KMS-11 (cell line): ENCODE results near the gene NCKIPSD.

Source experiments
- H2AFZ ChIP-seq: fragments of 200-600 bp; sonication (generic); 2 replicates; pipeline ENCODE4 v1.6.1; 2016; ENCODE audit warnings: antibody characterized with exemption, mixed run types, low read depth
- H3K27ac ChIP-seq: fragments of 200-600 bp; sonication (generic); 2 replicates; pipeline ENCODE4 v1.6.1; 2016; ENCODE audit warnings: mild to moderate bottlenecking, mixed run types
- H3K27me3 ChIP-seq: fragments of 200-600 bp; sonication (generic); 2 replicates; pipeline ENCODE4 v1.6.1; 2017; ENCODE audit warnings: mild to moderate bottlenecking, low read depth, mixed run types, moderate library complexity; ENCODE audit not compliant: insufficient read depth
- H3K36me3 ChIP-seq: fragments of 200-600 bp; sonication (generic); 2 replicates; pipeline ENCODE4 v1.6.1; 2017; ENCODE audit warnings: mild to moderate bottlenecking, mixed run types; ENCODE audit not compliant: insufficient read depth
- H3K4me1 ChIP-seq: fragments of 200-600 bp; sonication (generic); 2 replicates; pipeline ENCODE4 v1.6.1; 2016; ENCODE audit warnings: mild to moderate bottlenecking, low read depth, mixed run types; ENCODE audit not compliant: poor library complexity, severe bottlenecking
- H3K4me2 ChIP-seq: fragments of 200-600 bp; sonication (generic); 2 replicates; pipeline ENCODE4 v1.7.0; 2016; ENCODE audit warnings: mild to moderate bottlenecking, mixed run types
- H3K4me3 ChIP-seq: fragments of 200-600 bp; sonication (generic); IDR thresholded peaks from 2 replicates; pipeline ENCODE4 v1.6.1; 2017; ENCODE audit warnings: low read depth, low read length, mixed read lengths; ENCODE audit not compliant: insufficient read depth
- H3K79me2 ChIP-seq: fragments of 200-600 bp; sonication (generic); 2 replicates; pipeline ENCODE4 v1.6.1; 2016; ENCODE audit warnings: low read depth, mixed run types; ENCODE audit not compliant: insufficient read depth
- H3K9ac ChIP-seq: fragments of 200-600 bp; sonication (generic); 2 replicates; pipeline ENCODE4 v1.6.1; 2016; ENCODE audit warnings: mild to moderate bottlenecking, mixed run types
- H4K20me1 ChIP-seq: fragments of 200-600 bp; sonication (generic); 2 replicates; pipeline ENCODE4 v1.6.1; 2016; ENCODE audit warnings: mild to moderate bottlenecking, mixed run types; ENCODE audit not compliant: insufficient read depth
- TF ChIP-seq, protein P1 (sequence below): fragments of 200-600 bp; sonication (generic); conservative IDR thresholded peaks from 2 replicates; pipeline ENCODE4 v1.6.1; 2017; ENCODE audit warnings: low read depth, mild to moderate bottlenecking, antibody characterized with exemption, low read length, moderate library complexity, mixed read lengths

Gene NCKIPSD

GRCh38 chr3:48679411-48680391 lies 6.0 kb downstream of the NCKIPSD start:
- Histone ChIP-seq H3K27ac (no peak overlapping the region), H4K20me1 (no peaks in the 10 kb centered on the region), H3K79me2 (no peaks in the 10 kb centered on the region), H3K27me3 (no peaks in the 10 kb centered on the region), H3K9ac (no peak overlapping the region), H3K36me3 (no peaks in the 10 kb centered on the region), H3K4me2 (no peak overlapping the region), H3K4me3 (no peak overlapping the region), H3K4me1 (no peaks in the 10 kb centered on the region), H2AFZ (no peak overlapping the region)
- TF ChIP-seq, protein P1, sequence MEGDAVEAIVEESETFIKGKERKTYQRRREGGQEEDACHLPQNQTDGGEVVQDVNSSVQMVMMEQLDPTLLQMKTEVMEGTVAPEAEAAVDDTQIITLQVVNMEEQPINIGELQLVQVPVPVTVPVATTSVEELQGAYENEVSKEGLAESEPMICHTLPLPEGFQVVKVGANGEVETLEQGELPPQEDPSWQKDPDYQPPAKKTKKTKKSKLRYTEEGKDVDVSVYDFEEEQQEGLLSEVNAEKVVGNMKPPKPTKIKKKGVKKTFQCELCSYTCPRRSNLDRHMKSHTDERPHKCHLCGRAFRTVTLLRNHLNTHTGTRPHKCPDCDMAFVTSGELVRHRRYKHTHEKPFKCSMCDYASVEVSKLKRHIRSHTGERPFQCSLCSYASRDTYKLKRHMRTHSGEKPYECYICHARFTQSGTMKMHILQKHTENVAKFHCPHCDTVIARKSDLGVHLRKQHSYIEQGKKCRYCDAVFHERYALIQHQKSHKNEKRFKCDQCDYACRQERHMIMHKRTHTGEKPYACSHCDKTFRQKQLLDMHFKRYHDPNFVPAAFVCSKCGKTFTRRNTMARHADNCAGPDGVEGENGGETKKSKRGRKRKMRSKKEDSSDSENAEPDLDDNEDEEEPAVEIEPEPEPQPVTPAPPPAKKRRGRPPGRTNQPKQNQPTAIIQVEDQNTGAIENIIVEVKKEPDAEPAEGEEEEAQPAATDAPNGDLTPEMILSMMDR: no peak

GRCh38 chr3:48678566-48679380 lies 6.9 kb downstream of the NCKIPSD start:
- H3K9ac ChIP-seq: no peak overlapping the region
- H3K4me1 ChIP-seq: no peaks in the 10 kb centered on the region
- H3K27ac ChIP-seq: no peak overlapping the region
- no peak overlapping the region for H2AFZ ChIP-seq
- no peaks in the 10 kb centered on the region for H3K36me3 ChIP-seq
- TF ChIP-seq, protein P1: no peak
- H3K79me2 ChIP-seq: no peaks in the 10 kb centered on the region
- H3K4me3 ChIP-seq: no peak overlapping the region
- H4K20me1 ChIP-seq: no peaks in the 10 kb centered on the region
- no peak overlapping the region for H3K4me2 ChIP-seq
- H3K27me3 ChIP-seq: no peaks in the 10 kb centered on the region

DNA sequence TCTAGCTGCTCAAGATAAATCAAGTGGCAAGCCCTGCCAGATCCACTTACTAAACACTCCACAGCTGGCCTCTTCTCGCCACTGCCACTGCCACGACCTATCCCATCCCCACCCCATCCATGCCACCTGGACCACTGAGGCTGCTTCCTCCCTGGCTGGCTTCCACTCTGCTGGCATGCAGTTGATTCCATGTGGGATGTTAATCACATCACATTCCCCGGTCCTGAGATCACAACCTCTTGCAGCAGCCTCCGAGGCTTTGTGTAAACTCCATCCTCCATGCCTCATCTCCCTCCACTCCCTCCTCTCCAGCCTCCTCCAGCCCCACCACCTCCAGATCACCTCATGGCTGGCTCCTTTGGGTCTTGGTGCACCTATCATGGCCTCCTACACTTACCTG lies 7.7 kb downstream of the NCKIPSD start:
- Histone ChIP-seq H3K79me2 (no peaks in the 10 kb centered on the region), H2AFZ (no peak overlapping the region), H3K27me3 (no peaks in the 10 kb centered on the region), H3K27ac (no peak overlapping the region), H3K4me3 (no peak overlapping the region), H3K4me2 (no peak overlapping the region), H3K4me1 (no peaks in the 10 kb centered on the region), H4K20me1 (no peaks in the 10 kb centered on the region), H3K9ac (no peak overlapping the region), H3K36me3 (no peaks in the 10 kb centered on the region)
- TF ChIP-seq, protein P1: no peak

- Histone ChIP-seq H3K36me3 (no peaks in the 10 kb centered on the region), H3K4me1 (no peaks in the 10 kb centered on the region), H3K9ac (no peak overlapping the region), H4K20me1 (no peaks in the 10 kb centered on the region), H3K79me2 (no peaks in the 10 kb centered on the region), H2AFZ (no peak overlapping the region), H3K27ac (no peak overlapping the region), H3K4me2 (no peak overlapping the region), H3K4me3 (no peak overlapping the region), H3K27me3 (no peaks in the 10 kb centered on the region)
- TF ChIP-seq, protein P1: no peak
Observed at GRCh38 chr3:48674505-48674904, 11.2 kb downstream of the NCKIPSD start.
